HG03460 (cell line): ENCODE data around the gene RNU6-1.

ENCODE experiments used
- ATAC-seq: cut with Tn5 transposase; IDR thresholded peaks from one replicate; pipeline ENCODE4 v1.9.1; 2021; ENCODE audit not compliant: unreplicated experiment

The RNU6-1 gene

DNA sequence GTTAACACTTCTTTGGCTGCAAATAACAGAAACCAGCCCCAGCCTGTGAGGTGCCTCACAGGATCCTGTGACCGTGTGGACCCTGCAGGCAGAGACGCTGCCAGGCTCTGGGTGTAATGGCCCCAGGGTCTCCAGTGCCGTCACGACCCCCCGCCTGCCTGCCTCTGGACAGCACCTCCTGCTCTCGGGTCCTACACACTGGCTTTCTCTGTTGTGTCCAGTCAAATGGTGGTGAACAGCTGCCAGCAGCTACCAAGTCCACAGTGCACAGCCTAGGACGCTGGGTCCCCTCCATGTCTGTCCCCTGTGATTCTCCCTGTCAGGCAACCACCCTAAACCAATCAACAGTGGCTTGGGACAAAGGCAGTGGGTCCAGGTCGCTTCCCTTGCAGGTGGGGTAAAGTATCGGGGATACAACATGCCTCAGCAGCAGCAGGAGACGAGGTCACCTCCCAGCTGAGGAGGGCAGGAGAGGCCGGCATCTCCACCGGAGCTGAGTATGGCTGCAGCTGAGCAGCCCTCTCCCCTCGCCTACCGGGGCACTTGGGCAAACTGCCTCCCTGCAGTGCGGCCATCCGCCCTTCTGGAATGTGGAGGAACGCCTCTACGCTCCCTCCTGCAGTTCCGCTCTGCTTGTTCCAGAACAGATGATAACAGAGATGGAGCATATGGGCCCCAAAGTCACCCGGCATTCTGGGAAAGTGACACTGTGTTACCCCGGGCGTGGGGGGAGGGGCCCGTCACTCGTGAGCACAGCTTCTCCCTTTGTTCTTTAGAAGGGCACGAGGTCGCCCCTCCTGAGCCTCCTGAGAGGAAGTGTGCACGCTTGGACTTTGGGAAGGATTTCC lies 35.6 kb downstream of the RNU6-1 start:
- ATAC-seq: no peak

DNA sequence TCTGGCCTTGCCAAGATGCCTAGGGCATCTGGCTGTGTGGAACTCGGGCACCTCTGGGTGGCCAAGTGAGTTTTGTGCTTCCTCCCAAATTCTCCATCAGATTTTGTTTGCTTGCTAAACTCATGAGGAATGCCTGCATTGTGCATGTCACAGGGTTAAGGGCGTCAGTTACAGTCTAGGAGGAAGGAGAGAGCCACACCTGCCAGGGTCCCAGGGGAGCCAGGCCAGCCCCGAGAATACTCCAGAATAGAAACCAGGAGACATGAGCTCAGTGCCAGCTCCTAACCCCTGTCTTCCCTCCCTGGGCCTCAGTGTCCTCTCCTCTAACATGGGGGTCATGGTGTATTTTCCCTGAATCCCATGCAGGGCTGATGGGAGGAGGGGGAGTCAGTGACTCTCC lies 36.5 kb downstream of the RNU6-1 start:
- no peak for ATAC-seq

DNA sequence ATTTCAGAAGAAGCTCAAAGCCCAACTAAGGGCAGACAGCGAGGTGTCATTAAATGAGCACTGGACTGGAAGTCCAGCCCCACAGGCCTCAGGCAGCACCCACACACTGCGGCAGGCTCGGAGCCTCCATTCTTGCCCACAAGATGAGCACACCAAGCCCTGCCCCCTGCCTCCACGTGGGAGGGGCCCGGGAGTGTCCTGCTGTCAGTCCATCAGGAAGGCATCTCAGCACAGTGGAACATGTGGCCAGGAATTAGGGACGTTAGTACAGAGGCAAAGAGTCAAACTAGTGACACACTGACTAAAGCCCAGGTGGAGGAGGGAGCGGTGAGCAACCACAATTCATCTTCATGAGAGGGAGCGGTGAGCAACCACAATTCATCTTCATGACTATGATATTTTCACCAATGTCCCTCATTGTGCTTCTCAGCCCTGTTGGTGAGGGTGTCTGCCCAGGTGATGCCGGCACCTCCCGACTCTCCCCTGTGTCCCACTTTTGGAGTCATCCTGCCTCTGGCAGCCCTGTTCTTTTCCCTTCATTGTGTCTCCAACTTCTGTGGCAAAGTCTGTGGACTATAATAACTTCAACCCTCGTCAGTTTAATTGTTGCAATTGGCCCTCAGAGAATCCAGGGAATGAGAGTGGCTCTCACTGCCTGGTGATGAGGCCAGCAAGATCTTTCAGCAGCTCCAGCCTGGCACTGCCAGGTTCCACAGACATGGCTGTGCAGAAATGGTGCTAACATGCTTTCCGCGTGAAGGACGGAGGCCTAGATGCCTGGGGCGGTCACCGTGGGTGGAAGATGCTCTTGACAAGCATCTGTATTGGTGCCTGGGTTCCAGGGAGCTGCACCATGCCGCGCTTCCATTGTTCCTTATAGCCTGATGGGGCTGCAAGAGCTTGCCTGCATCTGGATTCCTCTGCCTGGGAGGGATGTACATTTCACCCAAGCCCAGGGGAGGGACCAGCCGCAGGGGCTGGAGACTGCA lies 37.6 kb downstream of the RNU6-1 start:
- ATAC-seq: no peak

DNA sequence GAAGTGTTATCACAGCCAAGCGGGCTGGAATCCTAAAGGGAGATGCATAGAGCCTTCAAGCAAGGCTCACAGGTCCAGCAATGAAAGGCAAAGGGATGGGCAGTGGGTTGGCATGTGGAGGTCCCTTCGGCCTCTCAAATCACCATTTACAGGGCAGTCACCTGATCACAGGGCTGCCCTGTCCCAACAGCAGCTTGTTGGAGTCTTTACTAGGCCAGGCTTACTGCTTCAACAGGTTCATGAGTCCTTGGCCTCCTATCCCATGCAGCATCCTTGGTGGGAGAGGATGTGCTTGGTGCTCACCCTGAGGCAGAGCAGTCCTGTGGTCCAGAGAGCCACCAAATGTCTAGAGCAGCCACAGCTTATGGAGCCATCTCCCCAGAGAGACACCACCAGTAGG lies 38.7 kb downstream of the RNU6-1 start:
- ATAC-seq: no peak

DNA sequence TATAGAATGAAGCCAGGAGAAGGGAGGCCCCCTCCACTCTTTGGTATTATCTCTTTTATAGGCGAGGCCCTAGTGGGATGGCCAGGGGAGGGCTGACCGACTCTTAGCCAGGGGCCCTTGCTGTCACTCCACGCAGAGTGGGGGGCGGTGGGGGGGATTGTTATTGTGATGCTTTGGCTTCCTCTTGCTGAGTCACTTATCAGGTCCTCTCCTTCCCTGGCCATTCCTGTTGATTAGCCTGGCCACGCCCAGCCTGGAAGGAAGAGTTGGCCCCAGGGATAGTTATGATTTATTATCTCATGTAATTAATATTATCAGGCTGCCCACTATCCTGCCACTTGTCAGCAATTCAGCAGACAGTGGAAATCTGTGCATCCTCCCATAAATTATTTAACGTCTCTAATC lies 40.0 kb downstream of the RNU6-1 start:
- no peak for ATAC-seq

DNA sequence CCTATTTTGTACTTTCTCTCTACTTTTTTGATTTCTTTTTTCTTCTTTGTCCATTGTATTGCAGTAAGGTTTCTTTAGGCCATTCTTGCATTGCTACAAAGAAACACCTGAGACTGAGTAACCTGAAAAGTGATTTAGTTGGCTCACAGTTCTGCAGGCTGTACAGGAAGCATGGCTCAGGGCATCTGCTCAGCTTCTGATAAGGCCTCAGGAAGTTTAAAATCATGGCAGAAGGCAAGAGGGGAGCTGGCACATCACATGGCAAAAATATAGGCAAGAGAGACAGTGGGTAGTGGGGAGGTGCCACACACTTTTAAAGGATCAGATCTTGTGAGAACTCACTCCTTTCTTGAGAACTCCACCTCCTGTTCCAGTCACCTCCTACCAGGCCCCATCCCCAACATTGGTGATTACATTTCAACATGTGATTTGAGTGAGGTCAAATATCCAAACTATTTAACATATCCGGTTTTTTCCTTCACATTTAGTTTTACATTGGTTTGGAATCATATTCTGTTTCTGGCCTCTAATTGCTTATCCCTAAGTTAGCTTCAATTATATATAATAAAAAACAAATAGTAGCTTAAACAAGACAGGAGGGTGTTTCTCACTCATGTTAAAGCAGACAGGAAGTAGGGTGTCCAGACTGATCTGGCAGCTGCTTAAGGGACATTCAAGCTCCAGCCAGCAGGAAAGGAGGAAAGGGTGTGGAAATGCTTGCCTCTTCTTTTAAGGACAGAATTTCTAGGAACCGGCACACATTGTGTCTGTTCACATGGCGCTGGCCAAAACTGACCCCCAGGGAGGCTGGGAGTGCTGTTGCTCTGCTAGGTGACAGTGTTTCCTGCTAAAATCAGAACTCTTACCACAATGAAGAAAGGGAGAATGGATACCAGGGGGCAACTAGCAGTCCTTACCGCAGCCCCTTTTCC lies 43.4 kb downstream of the RNU6-1 start:
- ATAC-seq: no peak

DNA sequence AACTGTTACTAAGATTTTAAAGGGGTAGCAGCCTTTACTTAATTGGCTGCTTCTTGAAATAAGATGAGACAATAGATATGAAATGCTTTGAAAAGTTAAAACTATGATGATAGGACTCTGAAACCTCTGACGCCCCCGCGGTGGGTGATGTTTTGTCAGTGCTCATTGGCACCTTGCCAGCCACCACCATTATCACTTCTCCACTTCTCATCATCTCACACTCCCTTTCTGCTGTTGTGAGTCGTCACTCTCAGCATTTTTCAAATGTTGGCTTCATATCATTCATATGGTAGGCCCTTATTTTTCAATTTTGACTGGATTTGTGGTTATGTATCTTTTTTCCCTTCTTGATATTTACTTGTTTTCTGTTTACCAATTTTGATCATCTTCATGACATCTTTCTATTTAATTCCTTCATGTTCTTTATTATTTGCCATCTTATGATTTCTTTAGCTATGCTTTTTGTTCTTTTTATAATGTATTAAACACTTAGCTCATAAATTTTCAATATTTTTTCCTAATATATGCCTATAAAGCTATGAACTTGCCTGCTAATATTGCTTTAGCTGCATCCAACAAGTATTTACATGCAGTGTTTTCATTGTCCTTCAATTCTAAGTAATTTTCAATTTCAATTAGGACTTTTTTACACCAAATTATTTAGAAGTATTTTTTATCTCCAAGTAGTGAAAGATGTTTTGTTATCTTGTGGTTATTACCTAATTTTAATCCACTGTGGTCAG lies 44.8 kb downstream of the RNU6-1 start:
- ATAC-seq: no peak

DNA sequence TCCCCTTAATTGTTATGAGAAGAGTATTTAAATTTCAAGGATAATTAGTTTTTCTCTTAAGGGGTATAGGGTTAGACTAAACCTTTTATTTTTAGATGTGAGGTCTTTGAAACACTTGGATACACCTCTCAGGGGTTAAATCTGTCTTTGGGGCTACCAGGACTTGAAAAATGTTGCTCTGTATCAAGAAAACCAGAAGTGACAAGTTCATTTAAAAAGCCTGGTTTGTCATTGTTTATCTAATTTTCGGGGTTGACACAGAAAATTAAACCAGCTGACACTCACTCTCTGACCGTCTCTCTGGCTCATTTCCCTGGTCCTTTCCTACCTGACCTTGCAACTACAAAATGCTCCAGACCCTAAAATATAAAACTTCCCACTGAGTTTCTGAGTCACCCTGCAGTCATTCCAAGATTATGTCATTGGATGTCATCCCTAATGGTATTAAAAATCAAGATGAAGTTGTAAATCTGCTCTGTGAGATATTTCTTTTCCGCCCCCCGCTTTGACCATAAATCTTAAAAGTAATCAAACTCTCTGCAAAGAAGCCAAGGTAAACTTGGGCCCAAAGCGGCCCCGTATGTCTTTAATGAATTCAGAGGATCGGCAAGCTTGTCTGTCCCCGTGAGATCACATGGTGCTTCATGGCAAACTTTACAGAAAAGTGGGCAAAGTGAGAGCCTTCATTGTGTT lies 47.4 kb downstream of the RNU6-1 start:
- no peak for ATAC-seq

DNA sequence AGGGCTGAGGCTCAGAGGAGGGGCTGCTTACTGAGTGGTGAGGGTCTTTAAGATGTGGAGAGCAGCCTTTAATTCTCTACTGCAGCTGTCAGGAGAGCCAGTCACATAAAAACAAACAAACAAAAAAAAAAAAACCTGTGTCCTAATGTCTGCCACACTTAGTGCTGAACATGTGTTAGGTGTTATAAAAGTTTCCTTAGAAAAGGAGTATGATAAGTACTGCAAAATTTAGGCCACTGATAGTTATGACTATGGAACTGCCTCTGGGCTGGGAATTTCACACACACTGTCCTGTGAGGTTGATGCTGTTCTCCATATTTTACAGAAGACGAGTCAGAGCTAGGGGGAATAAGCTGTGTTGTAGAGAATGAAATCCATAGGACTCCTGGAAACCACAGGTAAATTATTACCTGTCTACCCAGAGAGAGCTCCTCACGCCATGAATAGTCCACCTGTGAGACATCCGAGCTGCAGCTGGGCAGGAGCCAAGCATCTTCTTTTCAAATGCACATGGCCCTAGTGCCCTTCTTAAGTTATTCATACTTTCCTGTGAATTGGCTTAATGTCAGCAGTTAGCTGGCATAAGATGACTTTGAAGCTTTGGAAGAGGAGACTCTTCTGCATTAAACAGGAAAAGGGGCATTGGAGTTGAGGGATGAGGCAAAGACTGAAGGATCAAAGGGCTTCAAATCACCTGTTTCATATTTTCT lies 49.1 kb downstream of the RNU6-1 start:
- no peak for ATAC-seq
